HEK293 (cell line): ENCODE data around the gene CDCA5.

Source experiments
- EGR2 ChIP-seq: fragments of 450-650 bp; formaldehyde crosslinking; IDR thresholded peaks from 2 replicates; pipeline ENCODE4 v1.5.1; 2016; ENCODE audit warnings: low read depth, missing biosample characterization, missing genetic modification characterization
- FEZF1 ChIP-seq: fragments of 450-650 bp; formaldehyde crosslinking; IDR thresholded peaks from 2 replicates; pipeline ENCODE4 v1.5.1; 2016; ENCODE audit warnings: missing biosample characterization, missing genetic modification characterization
- GLIS1 ChIP-seq: fragments of 450-650 bp; formaldehyde crosslinking; IDR thresholded peaks from 2 replicates; pipeline ENCODE4 v1.5.1; 2016; ENCODE audit warnings: missing biosample characterization, missing genetic modification characterization
- SP7 ChIP-seq: fragments of 450-650 bp; formaldehyde crosslinking; IDR thresholded peaks from 2 replicates; pipeline ENCODE4 v1.5.1; 2016; ENCODE audit warnings: missing biosample characterization, missing genetic modification characterization
- ZBTB21 ChIP-seq: fragments of 450-650 bp; formaldehyde crosslinking; IDR thresholded peaks from 2 replicates; pipeline ENCODE4 v1.5.1; 2017; ENCODE audit warnings: missing biosample characterization, missing genetic modification characterization
- ZFHX2 ChIP-seq: fragments of 450-650 bp; formaldehyde crosslinking; conservative IDR thresholded peaks from 2 replicates; pipeline ENCODE4 v1.5.1; 2016; ENCODE audit warnings: missing biosample characterization, missing genetic modification characterization
- ZFP69B ChIP-seq: fragments of 450-650 bp; formaldehyde crosslinking; IDR thresholded peaks from 2 replicates; pipeline ENCODE4 v1.5.1; 2016; ENCODE audit warnings: missing biosample characterization, missing genetic modification characterization
- ZNF132 ChIP-seq: fragments of 450-650 bp; formaldehyde crosslinking; IDR thresholded peaks from 2 replicates; pipeline ENCODE4 v1.5.1; 2017; ENCODE audit warnings: missing biosample characterization, missing genetic modification characterization, borderline replicate concordance
- ZNF223 ChIP-seq: fragments of 450-650 bp; formaldehyde crosslinking; IDR thresholded peaks from 2 replicates; pipeline ENCODE4 v1.5.1; 2016; ENCODE audit warnings: missing biosample characterization, missing genetic modification characterization
- ZNF311 ChIP-seq: fragments of 450-650 bp; formaldehyde crosslinking; IDR thresholded peaks from 2 replicates; pipeline ENCODE4 v1.5.1; 2017; ENCODE audit warnings: missing biosample characterization, missing genetic modification characterization, borderline replicate concordance
- ZNF335 ChIP-seq: fragments of 450-650 bp; formaldehyde crosslinking; conservative IDR thresholded peaks from 2 replicates; pipeline ENCODE4 v1.5.1; 2016; ENCODE audit warnings: missing biosample characterization, missing genetic modification characterization
- ZNF394 ChIP-seq: fragments of 450-650 bp; formaldehyde crosslinking; IDR thresholded peaks from 2 replicates; pipeline ENCODE4 v1.5.1; 2016; ENCODE audit warnings: missing biosample characterization, missing genetic modification characterization, mild to moderate bottlenecking, moderate library complexity, borderline replicate concordance
- ZNF529 ChIP-seq: fragments of 450-650 bp; formaldehyde crosslinking; IDR thresholded peaks from 2 replicates; pipeline ENCODE4 v1.5.1; 2017; ENCODE audit warnings: missing genetic modification characterization, missing biosample characterization; ENCODE audit not compliant: insufficient replicate concordance
- ZNF621 ChIP-seq: fragments of 450-650 bp; formaldehyde crosslinking; IDR thresholded peaks from 2 replicates; pipeline ENCODE4 v1.5.1; 2017; ENCODE audit warnings: missing biosample characterization, missing genetic modification characterization
- ZNF626 ChIP-seq: fragments of 450-650 bp; sonication (Bioruptor Pico); formaldehyde crosslinking; IDR thresholded peaks from 2 replicates; pipeline ENCODE4 v1.5.1; 2018; ENCODE audit warnings: missing biosample characterization, missing genetic modification characterization, inconsistent platforms
- ZNF660 ChIP-seq: fragments of 450-650 bp; IDR thresholded peaks from 2 replicates; pipeline ENCODE4 v1.5.1; 2018; ENCODE audit warnings: missing biosample characterization, mild to moderate bottlenecking, missing genetic modification characterization
- ZNF843 ChIP-seq: fragments of 450-650 bp; formaldehyde crosslinking; IDR thresholded peaks from 2 replicates; pipeline ENCODE4 v1.5.1; 2016; ENCODE audit warnings: missing biosample characterization, missing genetic modification characterization
- TF ChIP-seq, protein P1 (sequence below): fragments of 450-650 bp; formaldehyde crosslinking; IDR thresholded peaks from 2 replicates; pipeline ENCODE4 v1.5.1; 2017; ENCODE audit warnings: missing biosample characterization, missing genetic modification characterization
- TF ChIP-seq, protein P2 (sequence below): fragments of 450-650 bp; formaldehyde crosslinking; IDR thresholded peaks from 2 replicates; pipeline ENCODE4 v1.5.1; 2016; ENCODE audit warnings: missing biosample characterization, missing genetic modification characterization
- TF ChIP-seq, protein P3 (sequence below): fragments of 450-650 bp; formaldehyde crosslinking; IDR thresholded peaks from 2 replicates; pipeline ENCODE4 v1.5.1; 2016; ENCODE audit warnings: missing biosample characterization, missing genetic modification characterization
- TF ChIP-seq, protein P4 (sequence below): fragments of 450-650 bp; IDR thresholded peaks from 2 replicates; pipeline ENCODE4 v1.5.1; 2018; ENCODE audit warnings: missing biosample characterization, missing genetic modification characterization
- TF ChIP-seq, protein P5 (sequence below): fragments of 450-650 bp; formaldehyde crosslinking; IDR thresholded peaks from 2 replicates; pipeline ENCODE4 v1.5.1; 2016; ENCODE audit warnings: missing biosample characterization, missing genetic modification characterization, low read depth
- TF ChIP-seq, protein P6 (sequence below): fragments of 450-650 bp; formaldehyde crosslinking; optimal IDR thresholded peaks from 2 replicates; pipeline ENCODE3; 2016; ENCODE audit warnings: missing biosample characterization, mild to moderate bottlenecking, missing genetic modification characterization
- TF ChIP-seq, protein P7 (sequence below): fragments of 450-650 bp; formaldehyde crosslinking; IDR thresholded peaks from 2 replicates; pipeline ENCODE4 v1.5.1; 2016; ENCODE audit warnings: missing biosample characterization, missing genetic modification characterization, borderline replicate concordance
- TF ChIP-seq, protein P8 (sequence below): fragments of 450-650 bp; formaldehyde crosslinking; IDR thresholded peaks from 2 replicates; pipeline ENCODE4 v1.5.1; 2017; ENCODE audit warnings: missing biosample characterization, missing genetic modification characterization

Gene CDCA5

DNA sequence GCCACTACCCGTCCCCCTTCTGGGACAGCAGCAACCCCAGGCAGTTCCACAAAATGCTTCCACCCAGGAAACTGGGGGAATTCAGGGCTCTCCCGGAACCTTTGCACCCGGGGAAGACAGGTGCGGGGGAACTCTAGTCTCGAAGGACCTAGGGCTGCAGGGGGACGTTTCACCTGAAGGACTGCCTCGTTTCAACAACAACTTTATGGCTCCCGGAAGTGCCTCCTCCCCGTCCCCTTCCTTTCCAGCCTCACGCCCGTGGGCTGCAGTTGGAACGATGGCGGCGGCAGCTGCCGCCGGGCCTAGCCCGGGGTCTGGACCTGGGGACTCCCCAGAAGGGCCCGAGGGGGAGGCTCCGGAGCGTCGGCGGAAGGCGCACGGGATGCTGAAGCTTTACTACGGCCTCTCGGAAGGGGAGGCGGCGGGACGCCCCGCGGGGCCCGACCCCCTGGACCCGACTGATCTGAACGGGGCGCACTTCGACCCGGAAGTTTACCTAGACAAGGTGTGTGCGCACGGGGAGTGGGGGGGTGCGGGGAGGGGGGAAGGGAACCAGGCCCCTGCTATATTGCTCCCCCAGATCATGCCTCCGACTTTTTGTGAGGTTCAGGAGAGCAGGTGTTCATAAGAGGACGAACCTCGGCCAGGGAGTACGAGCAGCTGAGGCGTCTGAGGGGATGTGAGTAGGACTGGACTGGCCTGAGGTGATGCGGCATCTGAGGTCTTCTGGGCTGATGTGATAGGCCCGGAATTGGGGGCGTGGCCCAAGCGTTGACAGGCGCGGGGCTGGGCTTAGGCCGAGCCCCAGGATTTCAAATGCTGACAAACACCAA, 12.3 kb upstream of the CDCA5 start, which contains the start of gene VPS51 (continued):
- TF ChIP-seq, protein P1, sequence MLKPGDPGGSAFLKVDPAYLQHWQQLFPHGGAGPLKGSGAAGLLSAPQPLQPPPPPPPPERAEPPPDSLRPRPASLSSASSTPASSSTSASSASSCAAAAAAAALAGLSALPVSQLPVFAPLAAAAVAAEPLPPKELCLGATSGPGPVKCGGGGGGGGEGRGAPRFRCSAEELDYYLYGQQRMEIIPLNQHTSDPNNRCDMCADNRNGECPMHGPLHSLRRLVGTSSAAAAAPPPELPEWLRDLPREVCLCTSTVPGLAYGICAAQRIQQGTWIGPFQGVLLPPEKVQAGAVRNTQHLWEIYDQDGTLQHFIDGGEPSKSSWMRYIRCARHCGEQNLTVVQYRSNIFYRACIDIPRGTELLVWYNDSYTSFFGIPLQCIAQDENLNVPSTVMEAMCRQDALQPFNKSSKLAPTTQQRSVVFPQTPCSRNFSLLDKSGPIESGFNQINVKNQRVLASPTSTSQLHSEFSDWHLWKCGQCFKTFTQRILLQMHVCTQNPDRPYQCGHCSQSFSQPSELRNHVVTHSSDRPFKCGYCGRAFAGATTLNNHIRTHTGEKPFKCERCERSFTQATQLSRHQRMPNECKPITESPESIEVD (tag by site-specific recombination) = 0 out of 2 replicates have a peak, but pooled peaks have one; percentile 33
- TF ChIP-seq EGR2 (tag by site-specific recombination) (peak; percentile 50), ZNF626 (no peak; the same call in 1 of the 2 replicates), ZFHX2 (tag by site-specific recombination) (peak; percentile 53), FEZF1 (peak; percentile 50; the same call in 1 of the 2 replicates), ZNF529 (tag by site-specific recombination) (peak; percentile 8), ZNF335 (tag by site-specific recombination) (peak; percentile 65), ZFP69B (peak; percentile 89), SP7 (tag by site-specific recombination) (peak; percentile 89), ZNF660 (tag by site-specific recombination) (peak; percentile 97), GLIS1 (tag by site-specific recombination) (peak; percentile 60), ZNF311 (tag by site-specific recombination) (no peak), ZNF132 (tag by site-specific recombination) (no peak), ZNF621 (tag by site-specific recombination) (no peak), ZBTB21 (tag by site-specific recombination) (peak; percentile 54), ZNF223 (tag by site-specific recombination) (no peak), ZNF394 (tag by site-specific recombination) (peak; percentile 62; the same call in 1 of the 2 replicates), ZNF843 (tag by site-specific recombination) (peak; percentile 54)
- TF ChIP-seq, protein P2, sequence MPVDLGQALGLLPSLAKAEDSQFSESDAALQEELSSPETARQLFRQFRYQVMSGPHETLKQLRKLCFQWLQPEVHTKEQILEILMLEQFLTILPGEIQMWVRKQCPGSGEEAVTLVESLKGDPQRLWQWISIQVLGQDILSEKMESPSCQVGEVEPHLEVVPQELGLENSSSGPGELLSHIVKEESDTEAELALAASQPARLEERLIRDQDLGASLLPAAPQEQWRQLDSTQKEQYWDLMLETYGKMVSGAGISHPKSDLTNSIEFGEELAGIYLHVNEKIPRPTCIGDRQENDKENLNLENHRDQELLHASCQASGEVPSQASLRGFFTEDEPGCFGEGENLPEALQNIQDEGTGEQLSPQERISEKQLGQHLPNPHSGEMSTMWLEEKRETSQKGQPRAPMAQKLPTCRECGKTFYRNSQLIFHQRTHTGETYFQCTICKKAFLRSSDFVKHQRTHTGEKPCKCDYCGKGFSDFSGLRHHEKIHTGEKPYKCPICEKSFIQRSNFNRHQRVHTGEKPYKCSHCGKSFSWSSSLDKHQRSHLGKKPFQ (tag by site-specific recombination) = peak; percentile 28; the same call in 1 of the 2 replicates
- TF ChIP-seq, protein P3, sequence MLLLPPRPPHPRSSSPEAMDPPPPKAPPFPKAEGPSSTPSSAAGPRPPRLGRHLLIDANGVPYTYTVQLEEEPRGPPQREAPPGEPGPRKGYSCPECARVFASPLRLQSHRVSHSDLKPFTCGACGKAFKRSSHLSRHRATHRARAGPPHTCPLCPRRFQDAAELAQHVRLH (tag by site-specific recombination) = peak; percentile 91
- TF ChIP-seq, protein P4, sequence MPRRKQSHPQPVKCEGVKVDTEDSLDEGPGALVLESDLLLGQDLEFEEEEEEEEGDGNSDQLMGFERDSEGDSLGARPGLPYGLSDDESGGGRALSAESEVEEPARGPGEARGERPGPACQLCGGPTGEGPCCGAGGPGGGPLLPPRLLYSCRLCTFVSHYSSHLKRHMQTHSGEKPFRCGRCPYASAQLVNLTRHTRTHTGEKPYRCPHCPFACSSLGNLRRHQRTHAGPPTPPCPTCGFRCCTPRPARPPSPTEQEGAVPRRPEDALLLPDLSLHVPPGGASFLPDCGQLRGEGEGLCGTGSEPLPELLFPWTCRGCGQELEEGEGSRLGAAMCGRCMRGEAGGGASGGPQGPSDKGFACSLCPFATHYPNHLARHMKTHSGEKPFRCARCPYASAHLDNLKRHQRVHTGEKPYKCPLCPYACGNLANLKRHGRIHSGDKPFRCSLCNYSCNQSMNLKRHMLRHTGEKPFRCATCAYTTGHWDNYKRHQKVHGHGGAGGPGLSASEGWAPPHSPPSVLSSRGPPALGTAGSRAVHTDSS = peak; percentile 56
- TF ChIP-seq, protein P5, sequence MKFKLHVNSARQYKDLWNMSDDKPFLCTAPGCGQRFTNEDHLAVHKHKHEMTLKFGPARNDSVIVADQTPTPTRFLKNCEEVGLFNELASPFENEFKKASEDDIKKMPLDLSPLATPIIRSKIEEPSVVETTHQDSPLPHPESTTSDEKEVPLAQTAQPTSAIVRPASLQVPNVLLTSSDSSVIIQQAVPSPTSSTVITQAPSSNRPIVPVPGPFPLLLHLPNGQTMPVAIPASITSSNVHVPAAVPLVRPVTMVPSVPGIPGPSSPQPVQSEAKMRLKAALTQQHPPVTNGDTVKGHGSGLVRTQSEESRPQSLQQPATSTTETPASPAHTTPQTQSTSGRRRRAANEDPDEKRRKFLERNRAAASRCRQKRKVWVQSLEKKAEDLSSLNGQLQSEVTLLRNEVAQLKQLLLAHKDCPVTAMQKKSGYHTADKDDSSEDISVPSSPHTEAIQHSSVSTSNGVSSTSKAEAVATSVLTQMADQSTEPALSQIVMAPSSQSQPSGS (tag by site-specific recombination) = 0 out of 2 replicates have a peak, but pooled peaks have one; percentile 25
- TF ChIP-seq, protein P6, sequence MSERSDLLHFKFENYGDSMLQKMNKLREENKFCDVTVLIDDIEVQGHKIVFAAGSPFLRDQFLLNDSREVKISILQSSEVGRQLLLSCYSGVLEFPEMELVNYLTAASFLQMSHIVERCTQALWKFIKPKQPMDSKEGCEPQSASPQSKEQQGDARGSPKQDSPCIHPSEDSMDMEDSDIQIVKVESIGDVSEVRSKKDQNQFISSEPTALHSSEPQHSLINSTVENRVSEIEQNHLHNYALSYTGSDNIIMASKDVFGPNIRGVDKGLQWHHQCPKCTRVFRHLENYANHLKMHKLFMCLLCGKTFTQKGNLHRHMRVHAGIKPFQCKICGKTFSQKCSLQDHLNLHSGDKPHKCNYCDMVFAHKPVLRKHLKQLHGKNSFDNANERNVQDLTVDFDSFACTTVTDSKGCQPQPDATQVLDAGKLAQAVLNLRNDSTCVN (tag by site-specific recombination) = peak; percentile 32
- TF ChIP-seq, protein P7, sequence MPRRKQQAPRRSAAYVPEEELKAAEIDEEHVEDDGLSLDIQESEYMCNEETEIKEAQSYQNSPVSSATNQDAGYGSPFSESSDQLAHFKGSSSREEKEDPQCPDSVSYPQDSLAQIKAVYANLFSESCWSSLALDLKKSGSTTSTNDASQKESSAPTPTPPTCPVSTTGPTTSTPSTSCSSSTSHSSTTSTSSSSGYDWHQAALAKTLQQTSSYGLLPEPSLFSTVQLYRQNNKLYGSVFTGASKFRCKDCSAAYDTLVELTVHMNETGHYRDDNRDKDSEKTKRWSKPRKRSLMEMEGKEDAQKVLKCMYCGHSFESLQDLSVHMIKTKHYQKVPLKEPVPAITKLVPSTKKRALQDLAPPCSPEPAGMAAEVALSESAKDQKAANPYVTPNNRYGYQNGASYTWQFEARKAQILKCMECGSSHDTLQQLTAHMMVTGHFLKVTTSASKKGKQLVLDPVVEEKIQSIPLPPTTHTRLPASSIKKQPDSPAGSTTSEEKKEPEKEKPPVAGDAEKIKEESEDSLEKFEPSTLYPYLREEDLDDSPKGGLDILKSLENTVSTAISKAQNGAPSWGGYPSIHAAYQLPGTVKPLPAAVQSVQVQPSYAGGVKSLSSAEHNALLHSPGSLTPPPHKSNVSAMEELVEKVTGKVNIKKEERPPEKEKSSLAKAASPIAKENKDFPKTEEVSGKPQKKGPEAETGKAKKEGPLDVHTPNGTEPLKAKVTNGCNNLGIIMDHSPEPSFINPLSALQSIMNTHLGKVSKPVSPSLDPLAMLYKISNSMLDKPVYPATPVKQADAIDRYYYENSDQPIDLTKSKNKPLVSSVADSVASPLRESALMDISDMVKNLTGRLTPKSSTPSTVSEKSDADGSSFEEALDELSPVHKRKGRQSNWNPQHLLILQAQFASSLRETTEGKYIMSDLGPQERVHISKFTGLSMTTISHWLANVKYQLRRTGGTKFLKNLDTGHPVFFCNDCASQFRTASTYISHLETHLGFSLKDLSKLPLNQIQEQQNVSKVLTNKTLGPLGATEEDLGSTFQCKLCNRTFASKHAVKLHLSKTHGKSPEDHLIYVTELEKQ = 0 out of 2 replicates have a peak, but pooled peaks have one; percentile 78
- TF ChIP-seq, protein P8, sequence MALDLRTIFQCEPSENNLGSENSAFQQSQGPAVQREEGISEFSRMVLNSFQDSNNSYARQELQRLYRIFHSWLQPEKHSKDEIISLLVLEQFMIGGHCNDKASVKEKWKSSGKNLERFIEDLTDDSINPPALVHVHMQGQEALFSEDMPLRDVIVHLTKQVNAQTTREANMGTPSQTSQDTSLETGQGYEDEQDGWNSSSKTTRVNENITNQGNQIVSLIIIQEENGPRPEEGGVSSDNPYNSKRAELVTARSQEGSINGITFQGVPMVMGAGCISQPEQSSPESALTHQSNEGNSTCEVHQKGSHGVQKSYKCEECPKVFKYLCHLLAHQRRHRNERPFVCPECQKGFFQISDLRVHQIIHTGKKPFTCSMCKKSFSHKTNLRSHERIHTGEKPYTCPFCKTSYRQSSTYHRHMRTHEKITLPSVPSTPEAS = peak; percentile 55
